Tongue (tissue), 1 donor: ENCODE results near the gene ATP1A4. TPM values are rescaled to one million over a fixed set of nuclear protein-coding genes. Genes with fewer than 3 reads are reported as not detected.

Experiments
- total RNA-seq: library from RNA; depleted of rRNA; stranded (reverse); fragments of >200 nt; gene quantifications from one replicate; pipeline ENCODE4 v1.2.3, GENCODE V29; 2014

ATP1A4 gene
- total RNA-seq, 1 donor from 2014 or later: 0.62 TPM

Other genes starting within 250 kb of the ATP1A4 start
- gene TAGLN2, start 226.1 kb upstream of the ATP1A4 start, total RNA-seq: 238 TPM
- 8.7 TPM for gene IGSF9, start 206.0 kb upstream of the ATP1A4 start, total RNA-seq
- not detected for gene SLAMF9, start 197.4 kb upstream of the ATP1A4 start, total RNA-seq
- gene PIGM, start 119.6 kb upstream of the ATP1A4 start, total RNA-seq: 4.5 TPM
- 0.41 TPM for gene KCNJ10, start 81.4 kb upstream of the ATP1A4 start, total RNA-seq
- gene KCNJ9, start 70.1 kb upstream of the ATP1A4 start, total RNA-seq: not detected
- 21.8 TPM for gene IGSF8, start 53.0 kb upstream of the ATP1A4 start, total RNA-seq
- 144 TPM for gene ATP1A2, start 35.8 kb upstream of the ATP1A4 start, total RNA-seq
- gene CASQ1, start 39.0 kb downstream of the ATP1A4 start, total RNA-seq: 831 TPM
- gene PEA15, start 53.8 kb downstream of the ATP1A4 start, total RNA-seq: 50.7 TPM
- gene DCAF8, start 110.9 kb downstream of the ATP1A4 start, total RNA-seq: 113 TPM
- 51.4 TPM for gene PEX19, start 133.5 kb downstream of the ATP1A4 start, total RNA-seq
- gene COPA, start 191.6 kb downstream of the ATP1A4 start, total RNA-seq: 144 TPM
- gene NCSTN, start 191.8 kb downstream of the ATP1A4 start, total RNA-seq: 93.2 TPM
- gene NHLH1, start 215.5 kb downstream of the ATP1A4 start, total RNA-seq: not detected
- gene VANGL2, start 249.0 kb downstream of the ATP1A4 start, total RNA-seq: 6.9 TPM